HEK293 (cell line): ENCODE data around the gene PTPRN2.

Experiments
- CTCF ChIP-seq: fragments of 450-650 bp; formaldehyde crosslinking; IDR thresholded peaks from 2 replicates; pipeline ENCODE4 v1.5.1; 2016; ENCODE audit warnings: missing biosample characterization, missing genetic modification characterization
- HOXA7 ChIP-seq: sonication (generic); formaldehyde crosslinking; IDR thresholded peaks from 2 replicates; pipeline ENCODE4 v1.8.1; 2022; ENCODE audit warnings: missing genetic modification reagents, borderline replicate concordance
- HOXC10 ChIP-seq: sonication (generic); formaldehyde crosslinking; IDR thresholded peaks from 2 replicates; pipeline ENCODE4 v1.8.1; 2023; ENCODE audit warnings: mild to moderate bottlenecking, missing genetic modification reagents
- KLF16 ChIP-seq: fragments of 450-650 bp; formaldehyde crosslinking; IDR thresholded peaks from 2 replicates; pipeline ENCODE4 v1.5.1; 2017; ENCODE audit warnings: missing biosample characterization, missing genetic modification characterization
- PRDM4 ChIP-seq: fragments of 450-650 bp; formaldehyde crosslinking; IDR thresholded peaks from 2 replicates; pipeline ENCODE4 v1.5.1; 2017; ENCODE audit warnings: missing biosample characterization, missing genetic modification characterization
- RBAK ChIP-seq: fragments of 450-650 bp; formaldehyde crosslinking; IDR thresholded peaks from 2 replicates; pipeline ENCODE4 v1.5.1; 2016; ENCODE audit warnings: missing biosample characterization, missing genetic modification characterization
- YY1 ChIP-seq: fragments of 450-650 bp; formaldehyde crosslinking; IDR thresholded peaks from 2 replicates; pipeline ENCODE4 v1.5.1; 2018; ENCODE audit warnings: missing biosample characterization, missing genetic modification characterization
- ZBTB8A ChIP-seq: fragments of 450-650 bp; formaldehyde crosslinking; IDR thresholded peaks from 2 replicates; pipeline ENCODE4 v1.5.1; 2016; ENCODE audit warnings: missing biosample characterization, missing genetic modification characterization
- ZNF174 ChIP-seq: fragments of 450-650 bp; formaldehyde crosslinking; IDR thresholded peaks from 2 replicates; pipeline ENCODE4 v1.5.0; 2017; ENCODE audit warnings: missing biosample characterization, mild to moderate bottlenecking, missing genetic modification characterization
- ZNF18 ChIP-seq: fragments of 450-650 bp; formaldehyde crosslinking; IDR thresholded peaks from 2 replicates; pipeline ENCODE4 v1.5.1; 2016; ENCODE audit warnings: missing biosample characterization, missing genetic modification characterization
- ZNF350 ChIP-seq: fragments of 450-650 bp; formaldehyde crosslinking; IDR thresholded peaks from 2 replicates; pipeline ENCODE4 v1.5.0; 2017; ENCODE audit warnings: missing biosample characterization, mild to moderate bottlenecking, missing genetic modification characterization
- ZNF600 ChIP-seq: fragments of 450-650 bp; formaldehyde crosslinking; IDR thresholded peaks from 2 replicates; pipeline ENCODE4 v1.5.1; 2016; ENCODE audit warnings: missing biosample characterization, missing genetic modification characterization

GRCh38 chr7:157669768-157670351, 917.8 kb downstream of the PTPRN2 start:
- TF ChIP-seq CTCF (tag by site-specific recombination) (no peak), YY1 (no peak), ZNF350 (tag by site-specific recombination) (no peak), HOXC10 (CRISPR knock-in tag) (no peak), KLF16 (no peak), ZNF600 (tag by site-specific recombination) (no peak), PRDM4 (tag by site-specific recombination) (no peak), ZNF174 (tag by site-specific recombination) (no peak), RBAK (tag by site-specific recombination) (no peak), ZBTB8A (tag by site-specific recombination) (no peak), ZNF18 (tag by site-specific recombination) (no peak), HOXA7 (no peak)
